ENCODE results near the gene OPN1LW.
A peak's percentile ranks its signal among the peaks of the same experiment; 100 is the strongest.

OPN1LW gene

GRCh38 chrX:154121207-154121606 is 22.8 kb upstream of the OPN1LW start:
- Mint-ChIP-seq H3K4me3 (no peak overlapping the region), H3K36me3 (no peaks in the 10 kb centered on the region), H3K27ac (no peak overlapping the region), H3K27me3 (no peaks in the 10 kb centered on the region), H3K9me3 (no peaks in the 10 kb centered on the region), H3K4me1 (peaks cover 4% of the 10 kb centered on the region)
- no peak for DNase-seq (ENCODE audit: low spot score in 2 of 2)
- no peak for ATAC-seq (ENCODE audit: low read depth)

- ATAC-seq (ENCODE audit: low read depth) (no peak), DNase-seq (ENCODE audit: low spot score in 2 of 2) (no peak)
- Mint-ChIP-seq H3K27ac (peak overlapping the region; percentile 24), H3K4me1 (peaks cover 4% of the 10 kb centered on the region), H3K36me3 (no peaks in the 10 kb centered on the region), H3K9me3 (no peaks in the 10 kb centered on the region), H3K4me3 (no peak overlapping the region), H3K27me3 (no peaks in the 10 kb centered on the region)
These were observed 22.1 kb upstream of the OPN1LW start for GRCh38 chrX:154121961-154122360.

GRCh38 chrX:154123241-154124219 is 20.5 kb upstream of the OPN1LW start:
- H3K4me1 Mint-ChIP-seq, result peaks cover 4% of the 10 kb centered on the region
- no peaks in the 10 kb centered on the region for H3K27me3 Mint-ChIP-seq
- H3K36me3 Mint-ChIP-seq, result no peaks in the 10 kb centered on the region
- H3K9me3 Mint-ChIP-seq, result no peaks in the 10 kb centered on the region
- peak overlapping the region; percentile 52 for H3K4me3 Mint-ChIP-seq
- ATAC-seq (ENCODE audit: low read depth), result peak; percentile 78
- peak overlapping the region; percentile 84 for H3K27ac Mint-ChIP-seq
- no peak for DNase-seq (ENCODE audit: low spot score in 2 of 2)

GRCh38 chrX:154125391-154126040 is 18.5 kb upstream of the OPN1LW start:
- H3K27ac Mint-ChIP-seq, result no peak overlapping the region
- DNase-seq (ENCODE audit: low spot score in 2 of 2) (no peak), ATAC-seq (ENCODE audit: low read depth) (no peak)
- no peaks in the 10 kb centered on the region for H3K27me3 Mint-ChIP-seq
- H3K36me3 Mint-ChIP-seq, result no peaks in the 10 kb centered on the region
- no peak overlapping the region for H3K4me3 Mint-ChIP-seq
- H3K4me1 Mint-ChIP-seq, result peaks cover 4% of the 10 kb centered on the region
- H3K9me3 Mint-ChIP-seq, result no peaks in the 10 kb centered on the region

GRCh38 chrX:154126101-154126500 is 17.9 kb upstream of the OPN1LW start:
- Mint-ChIP-seq H3K4me1 (peaks cover 4% of the 10 kb centered on the region), H3K36me3 (no peaks in the 10 kb centered on the region), H3K9me3 (no peaks in the 10 kb centered on the region), H3K27me3 (no peaks in the 10 kb centered on the region), H3K4me3 (no peak overlapping the region), H3K27ac (no peak overlapping the region)
- ATAC-seq (ENCODE audit: low read depth) (no peak), DNase-seq (ENCODE audit: low spot score in 2 of 2) (no peak)

GRCh38 chrX:154131955-154132354 is 12.1 kb upstream of the OPN1LW start:
- Mint-ChIP-seq H3K4me1 (peaks cover 5% of the 10 kb centered on the region), H3K4me3 (no peak overlapping the region), H3K27me3 (no peaks in the 10 kb centered on the region), H3K27ac (no peak overlapping the region), H3K36me3 (no peaks in the 10 kb centered on the region), H3K9me3 (no peaks in the 10 kb centered on the region)
- no peak for ATAC-seq (ENCODE audit: low read depth)
- DNase-seq (ENCODE audit: low spot score in 2 of 2), result no peak

GRCh38 chrX:154132366-154132765 is 11.7 kb upstream of the OPN1LW start:
- Mint-ChIP-seq H3K36me3 (no peaks in the 10 kb centered on the region), H3K4me1 (peaks cover 5% of the 10 kb centered on the region), H3K27ac (no peak overlapping the region), H3K27me3 (no peaks in the 10 kb centered on the region), H3K9me3 (no peaks in the 10 kb centered on the region), H3K4me3 (no peak overlapping the region)
- no peak for DNase-seq (ENCODE audit: low spot score in 2 of 2)
- ATAC-seq (ENCODE audit: low read depth), result no peak

GRCh38 chrX:154135458-154136229 is 8.4 kb upstream of the OPN1LW start:
- no peaks in the 10 kb centered on the region for H3K9me3 Mint-ChIP-seq
- no peaks in the 10 kb centered on the region for H3K27me3 Mint-ChIP-seq
- peak overlapping the region; percentile 62 for H3K4me3 Mint-ChIP-seq
- H3K27ac Mint-ChIP-seq, result peak overlapping the region; percentile 93
- DNase-seq (ENCODE audit: low spot score in 2 of 2) (no peak), ATAC-seq (ENCODE audit: low read depth) (peak; percentile 46)
- H3K36me3 Mint-ChIP-seq, result no peaks in the 10 kb centered on the region
- H3K4me1 Mint-ChIP-seq, result peaks cover 5% of the 10 kb centered on the region

GRCh38 chrX:154136627-154137161 is 7.3 kb upstream of the OPN1LW start:
- peaks cover 5% of the 10 kb centered on the region for H3K4me1 Mint-ChIP-seq
- ATAC-seq (ENCODE audit: low read depth) (peak; percentile 87), DNase-seq (ENCODE audit: low spot score in 2 of 2) (peak; percentile 71 to 76)
- H3K27me3 Mint-ChIP-seq, result no peaks in the 10 kb centered on the region
- peak overlapping the region; percentile 93 for H3K27ac Mint-ChIP-seq
- H3K9me3 Mint-ChIP-seq, result no peaks in the 10 kb centered on the region
- H3K4me3 Mint-ChIP-seq, result peak overlapping the region; percentile 81
- H3K36me3 Mint-ChIP-seq, result no peaks in the 10 kb centered on the region

GRCh38 chrX:154138857-154139256 is 5.2 kb upstream of the OPN1LW start:
- H3K4me1 Mint-ChIP-seq, result peaks cover 5% of the 10 kb centered on the region
- H3K27ac Mint-ChIP-seq, result peak overlapping the region; percentile 67
- no peak overlapping the region for H3K4me3 Mint-ChIP-seq
- no peaks in the 10 kb centered on the region for H3K27me3 Mint-ChIP-seq
- DNase-seq (ENCODE audit: low spot score in 2 of 2) (no peak), ATAC-seq (ENCODE audit: low read depth) (no peak)
- H3K36me3 Mint-ChIP-seq, result no peaks in the 10 kb centered on the region
- no peaks in the 10 kb centered on the region for H3K9me3 Mint-ChIP-seq

- Mint-ChIP-seq H3K36me3 (no peaks in the 10 kb centered on the region), H3K9me3 (no peaks in the 10 kb centered on the region), H3K4me1 (peaks cover 5% of the 10 kb centered on the region), H3K27me3 (no peaks in the 10 kb centered on the region), H3K4me3 (no peak overlapping the region), H3K27ac (no peak overlapping the region)
- ATAC-seq (ENCODE audit: low read depth) (no peak), DNase-seq (ENCODE audit: low spot score in 2 of 2) (no peak)
These were observed 3.8 kb upstream of the OPN1LW start for GRCh38 chrX:154140206-154140605.

- Mint-ChIP-seq H3K9me3 (no peaks in the 10 kb centered on the region), H3K27ac (no peak overlapping the region), H3K36me3 (no peaks in the 10 kb centered on the region), H3K4me3 (no peak overlapping the region), H3K4me1 (peaks cover 3% of the 10 kb centered on the region), H3K27me3 (no peaks in the 10 kb centered on the region)
- DNase-seq (ENCODE audit: low spot score in 2 of 2), result no peak
- ATAC-seq (ENCODE audit: low read depth), result no peak
These were observed 3.3 kb upstream of the OPN1LW start for GRCh38 chrX:154140742-154141141.

- Mint-ChIP-seq H3K27ac (peak overlapping the region; percentile 35), H3K9me3 (no peaks in the 10 kb centered on the region), H3K4me1 (no peaks in the 10 kb centered on the region), H3K4me3 (no peak overlapping the region), H3K36me3 (no peaks in the 10 kb centered on the region), H3K27me3 (no peaks in the 10 kb centered on the region)
- DNase-seq (ENCODE audit: low spot score in 2 of 2) (no peak), ATAC-seq (ENCODE audit: low read depth) (no peak)
These were observed 1.7 kb upstream of the OPN1LW start for GRCh38 chrX:154142386-154142785.

Data from memory B cell (primary cell).